Panc1 (cell line): ENCODE data around the gene CLEC16A. TPM values are rescaled to one million over a fixed set of nuclear protein-coding genes. Genes with fewer than 3 reads are reported as not detected.

Experiments used
- ATAC-seq: fragments of 200-7000 bp; cut with Tn5 transposase; 2 replicates; pipeline ENCODE4 v1.9.1; 2020; ENCODE audit warnings: mild to moderate bottlenecking, moderate library complexity
- BruUV-seq: library from RNA; stranded (reverse); fragments of 400-500 nt; replicated peaks from 2 replicates; lab custom pipeline; 2021; lab: Mats Ljungman, UMichigan
- CTCF ChIA-PET: fragments of 300-600 bp; sonication (Branson Sonifier 250); formaldehyde crosslinking; loops from one replicate; lab custom pipeline; 2022; ENCODE audit warnings: antibody characterized with exemption; lab: Charles Lee
- POLR2A ChIA-PET: fragments of 300-600 bp; sonication (Branson Sonifier 250); formaldehyde crosslinking; loops from one replicate; lab custom pipeline; 2022; ENCODE audit warnings: antibody characterized with exemption; lab: Charles Lee
- DNase-seq: peaks from one replicate; pipeline ENCODE4 v3.0.0-alpha.2; 2010; ENCODE audit warnings: low read depth, low spot score
- H3K27ac ChIP-seq: 2 replicates; pipeline ENCODE4 v1.5.1; 2011; ENCODE audit warnings: mild to moderate bottlenecking, low read length, inconsistent platforms
- H3K27me3 ChIP-seq: fragments of 200-500 bp; sonication (Bioruptor generic); 2 replicates; pipeline ENCODE4 v1.6.0; 2014; ENCODE audit warnings: low read length, inconsistent platforms; ENCODE audit not compliant: control insufficient read depth, insufficient read depth
- H3K36me3 ChIP-seq: fragments of 200-500 bp; sonication (Bioruptor generic); 2 replicates; pipeline ENCODE4 v1.5.1; 2014; ENCODE audit warnings: inconsistent platforms, mild to moderate bottlenecking, low read length, moderate library complexity; ENCODE audit not compliant: control insufficient read depth, insufficient read depth
- H3K4me1 ChIP-seq: 2 replicates; pipeline ENCODE4 v1.5.1; 2011; ENCODE audit warnings: inconsistent platforms, mild to moderate bottlenecking, low read length, moderate library complexity; ENCODE audit not compliant: control insufficient read depth, insufficient read depth
- H3K4me3 ChIP-seq, 2 experiments: 2 replicates each; pipeline ENCODE4 v1.5.1; 2011 to 2012; ENCODE audit warnings: low read depth in 2 of 2, low read length in 2 of 2, mild to moderate bottlenecking in 2 of 2, inconsistent platforms in 1 of 2, moderate library complexity in 1 of 2
- H3K9me3 ChIP-seq: fragments of 200-500 bp; sonication (Bioruptor generic); 2 replicates; pipeline ENCODE4 v1.5.1; 2014; ENCODE audit warnings: low read depth, mild to moderate bottlenecking, inconsistent platforms, low read length, moderate library complexity; ENCODE audit not compliant: control insufficient read depth, insufficient read depth
- CTCF ChIP-seq: fragments of 450-650 bp; IDR thresholded peaks from 2 replicates; pipeline ENCODE4 v1.5.1; 2017; ENCODE audit warnings: mild to moderate bottlenecking
- POLR2AphosphoS5 ChIP-seq: IDR thresholded peaks from 2 replicates; pipeline ENCODE4 v1.6.1; 2012; ENCODE audit warnings: mild to moderate bottlenecking, low read depth, low read length, moderate library complexity
- REST ChIP-seq, 2 experiments: IDR thresholded peaks; 2 replicates each; pipeline ENCODE4 v1.6.1; 2011 to 2012; ENCODE audit warnings: low read depth in 2 of 2, control low read depth in 1 of 2, low read length in 1 of 2, mild to moderate bottlenecking in 1 of 2, moderate library complexity in 1 of 2; ENCODE audit not compliant: insufficient read depth in 1 of 2
- SIN3A ChIP-seq: IDR thresholded peaks from 2 replicates; pipeline ENCODE4 v1.6.1; 2012; ENCODE audit warnings: low read depth, mild to moderate bottlenecking, low read length, moderate library complexity, borderline replicate concordance; ENCODE audit not compliant: insufficient read depth
- TCF7L2 ChIP-seq: IDR thresholded peaks from 2 replicates; pipeline ENCODE4 v1.6.1; 2011; ENCODE audit warnings: mild to moderate bottlenecking, low read depth, low read length, inconsistent platforms
- in situ Hi-C: cut with HindIII; loops from 2 replicates; pipeline ENCODE4 v1.10.0; 2016; ENCODE audit warnings: low sequenced_read_pairs, low pct_unique_long_range_greater_than_20kb
- intact Hi-C: fragments of 100-400 bp; cut with micrococcal nuclease; formaldehyde crosslinking; loops from one replicate; pipeline ENCODE4 v1.10.0; 2022; ENCODE audit not compliant: unreplicated experiment
- total RNA-seq: library from RNA; stranded (reverse); gene quantifications from one replicate; pipeline ENCODE4 v1.2.1, GENCODE V29; 2021; ENCODE audit not compliant: unreplicated experiment

CLEC16A gene
- total RNA-seq, 1 experiment from 2014 or later: 21.0 TPM

GRCh38 chr16:11133344-11133943 is 189.1 kb downstream of the CLEC16A start:
- ChIA-PET CTCF (interaction anchor here (0.7 kb wide), 2 partner anchors 50 to 122 kb away, joined by 5 to 6 read pairs; no protein-coding TSS in a partner anchor), POLR2A (interaction anchor here (0.7 kb wide), 1 partner anchor 58 kb away, joined by 7 read pairs; no protein-coding TSS in a partner anchor)
- no peaks in the 10 kb centered on the region for H3K36me3 ChIP-seq
- intact Hi-C loops: no loop called here
- no peaks in the 10 kb centered on the region for H3K27me3 ChIP-seq
- in situ Hi-C loops: no loop called here
- H3K4me1 ChIP-seq: peaks cover 35% of the 10 kb centered on the region
- DNase-seq: peak; percentile 83
- peak overlapping the region; percentile 67 for H3K27ac ChIP-seq
- TF ChIP-seq REST (IDR thresholded peaks at IDR 0.05; ENCODE audit: insufficient read depth in 1 of 2, low read depth in 2 of 2, low read length in 1 of 2) (no peak), TCF7L2 (peak; percentile 83), POLR2AphosphoS5 (peak; percentile 36; the same call in 1 of the 2 replicates)
- BruUV-seq: no TSS peak
- ATAC-seq: peak; percentile 92
- H3K4me3 ChIP-seq: no peak overlapping the region
- no peaks in the 10 kb centered on the region for H3K9me3 ChIP-seq

- BruUV-seq: no TSS peak
- in situ Hi-C loops: no loop called here
- intact Hi-C loops: no loop called here
- TF ChIP-seq REST (IDR thresholded peaks at IDR 0.05; ENCODE audit: insufficient read depth in 1 of 2, low read depth in 2 of 2, low read length in 1 of 2) (no peak), POLR2AphosphoS5 (no peak), SIN3A (no peak), CTCF (no peak), TCF7L2 (no peak)
- H3K4me1 ChIP-seq: peaks cover 35% of the 10 kb centered on the region
- ChIA-PET POLR2A (no interaction called here), CTCF (interaction anchor here (0.7 kb wide), 1 partner anchor 52 kb away, joined by 8 read pairs; no protein-coding TSS in a partner anchor)
- H3K27me3 ChIP-seq: no peaks in the 10 kb centered on the region
- no peaks in the 10 kb centered on the region for H3K9me3 ChIP-seq
- H3K4me3 ChIP-seq: no peak overlapping the region
- 0 out of 2 replicates have a peak overlapping the region, but pooled peaks have one; percentile 3 for H3K27ac ChIP-seq
- DNase-seq (no peak), ATAC-seq (no peak)
- H3K36me3 ChIP-seq: no peaks in the 10 kb centered on the region
Measured at GRCh38 chr16:11134722-11135463, 190.5 kb downstream of the CLEC16A start.
